GM19238 (cell line): ENCODE measurements around the gene OAF.
"Not testable (repeated sequence)": the region's sequence is repeated elsewhere in the genome, so short reads cannot be mapped to it uniquely, and the experiment has no call there.

Source experiments
- DNase-seq: peaks from one replicate; pipeline ENCODE4 v3.0.0; 2011; ENCODE audit warnings: low spot score; ENCODE audit not compliant: insufficient read length

The OAF gene

DNA sequence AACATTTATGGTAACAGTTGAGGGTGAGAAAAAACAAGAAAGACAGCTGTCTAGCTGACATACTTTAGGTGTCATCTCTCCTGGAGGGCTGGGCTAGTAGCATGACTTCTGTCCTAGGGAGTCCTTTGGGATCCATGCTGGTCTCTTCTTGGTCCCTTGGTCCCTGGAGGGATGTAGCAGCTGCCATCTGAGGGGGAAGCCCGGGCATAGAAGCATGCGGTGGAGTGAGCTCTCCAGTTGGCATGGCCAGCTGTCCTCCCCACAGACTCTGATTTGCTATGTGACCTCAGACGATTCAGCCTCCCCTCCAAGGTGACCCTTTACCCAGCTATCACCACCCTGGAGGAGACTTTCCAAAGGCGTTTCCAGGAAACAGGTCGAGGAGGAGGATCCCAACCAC is 57.9 kb downstream of the OAF start:
- DNase-seq = no peak

DNA sequence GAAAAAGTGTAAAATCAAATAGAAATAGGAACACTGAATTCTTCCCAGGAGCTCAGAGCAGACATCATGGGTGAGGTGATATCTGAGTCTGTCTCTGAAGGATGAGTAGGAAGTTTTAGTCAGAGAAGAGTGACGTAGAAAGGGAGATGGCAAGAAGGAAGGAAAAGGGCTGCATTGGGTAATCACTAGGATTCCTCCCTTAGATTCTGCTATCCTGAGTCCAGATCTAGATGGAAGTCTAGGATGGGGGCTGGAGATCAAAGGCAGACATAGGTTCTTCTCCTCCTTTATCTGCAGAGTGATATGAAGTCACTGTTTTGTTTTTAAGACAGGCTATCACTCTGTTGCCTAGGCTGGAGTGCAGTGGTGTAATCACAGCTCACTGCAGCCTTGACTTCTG is 59.6 kb downstream of the OAF start:
- DNase-seq = no peak

DNA sequence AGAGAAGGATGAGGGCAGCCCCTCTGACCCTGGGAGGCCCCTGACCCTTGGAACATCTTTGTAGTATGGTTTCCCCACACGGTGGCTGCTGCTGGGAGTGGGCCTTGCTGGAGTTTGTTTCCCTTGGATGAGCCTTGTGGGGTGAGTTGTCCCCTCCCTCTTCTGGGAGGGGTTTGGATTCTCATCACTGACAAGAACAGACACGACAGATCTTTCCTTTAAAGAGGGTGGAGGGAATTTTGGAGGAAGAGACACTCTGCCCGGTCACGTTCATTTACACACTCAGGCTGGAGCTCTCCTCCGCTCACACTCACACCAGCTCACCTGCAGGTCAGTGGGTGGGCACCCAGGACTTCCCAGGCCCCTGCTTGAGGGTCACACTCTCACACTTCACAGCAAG is 60.8 kb downstream of the OAF start:
- no peak for DNase-seq

DNA sequence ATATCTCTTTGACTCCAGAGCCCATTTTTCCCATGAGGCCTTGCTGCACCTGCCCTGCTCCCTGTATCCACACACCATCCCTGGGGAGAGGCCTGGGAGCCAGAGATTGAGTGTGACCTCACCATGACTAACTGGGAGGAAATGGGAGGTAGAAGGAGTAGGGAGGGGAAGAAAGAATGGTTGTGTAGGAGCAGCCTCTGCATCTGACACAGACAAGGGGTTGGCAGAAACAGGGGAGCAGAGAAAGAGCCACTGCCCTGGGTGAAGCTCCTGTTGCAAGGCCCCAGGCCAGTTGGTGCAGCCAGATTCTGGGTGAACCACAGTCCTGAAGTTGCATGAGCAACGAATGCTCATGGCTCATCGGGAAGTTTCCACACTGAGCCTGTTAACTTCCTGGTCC is 61.5 kb downstream of the OAF start:
- DNase-seq = no peak

DNA sequence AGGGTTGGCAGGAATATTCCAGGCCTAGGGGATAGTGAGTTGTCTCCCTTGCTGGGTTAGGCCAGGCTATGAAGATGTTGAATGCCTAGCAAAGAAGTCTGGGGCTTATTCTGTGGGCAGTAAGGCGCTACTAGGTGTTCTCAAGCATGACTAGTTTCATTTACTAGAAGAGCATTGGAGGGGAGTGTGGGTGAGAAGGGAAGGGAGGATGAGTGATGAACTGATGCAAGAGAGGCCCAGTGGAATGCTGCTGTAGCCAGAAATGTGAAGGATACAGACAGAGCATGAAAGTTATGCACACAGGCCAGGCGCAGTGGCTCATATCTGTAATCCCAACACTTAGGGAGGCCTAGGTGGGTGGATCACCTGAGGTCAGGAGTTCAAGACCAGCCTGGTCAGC is 62.6 kb downstream of the OAF start:
- no peak for DNase-seq

DNA sequence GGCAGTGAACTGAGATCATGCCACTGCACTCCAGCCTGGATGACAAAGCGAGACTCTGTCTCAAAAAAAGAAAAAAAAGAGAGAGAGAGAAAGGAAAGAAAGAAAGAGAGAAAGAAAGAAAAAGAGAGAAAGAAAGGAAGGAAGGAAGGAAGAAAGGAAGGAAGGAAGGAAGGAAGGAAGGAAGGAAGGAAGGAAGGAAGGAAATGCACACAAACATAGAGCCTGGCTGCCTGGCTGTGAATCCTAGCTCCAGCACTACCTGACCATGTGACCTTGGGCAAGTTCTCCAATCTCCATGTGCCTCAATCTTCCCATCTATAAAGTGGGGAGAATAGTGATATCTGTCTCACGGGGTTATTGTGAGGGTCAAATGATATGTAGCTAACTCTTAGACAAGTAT is 63.1 kb downstream of the OAF start:
- DNase-seq = not testable (repeated sequence)

DNA sequence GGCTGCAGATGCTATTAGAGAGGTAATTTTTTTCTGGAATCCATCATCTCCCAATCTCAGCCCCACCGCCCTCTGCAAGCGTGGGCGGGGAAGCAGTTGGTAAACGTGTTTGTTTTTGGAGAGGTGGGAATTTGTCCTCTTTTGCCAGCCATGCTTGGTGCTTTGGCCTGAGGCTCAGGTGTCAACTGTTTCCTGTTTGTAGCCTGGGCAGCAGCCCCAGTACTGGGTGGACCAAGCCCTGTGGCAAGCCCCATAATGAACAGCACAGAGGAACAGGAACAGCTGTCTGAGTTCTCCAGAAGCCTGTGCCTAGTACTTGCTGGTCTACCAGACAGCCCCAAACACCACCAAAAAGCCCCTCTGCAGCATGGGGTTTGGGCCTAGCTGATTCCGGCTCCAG is 68.7 kb downstream of the OAF start:
- no peak for DNase-seq
